Type B pancreatic cell (in vitro differentiated cells): ENCODE measurements around the gene ESRRA. TPM values are rescaled to one million over a fixed set of nuclear protein-coding genes. Genes with fewer than 3 reads are reported as not detected.

Source experiments
- DNase-seq: peaks from one replicate; pipeline ENCODE4 v3.0.0; 2021; ENCODE audit warnings: mixed read lengths; ENCODE audit not compliant: unreplicated experiment; ENCODE audit errors: extremely low spot score
- H3K27ac Mint-ChIP-seq: 2 replicates; pipeline ENCODE4 v1.8.0; 2021; ENCODE audit warnings: mild to moderate bottlenecking, mixed read lengths
- H3K27me3 Mint-ChIP-seq: 2 replicates; pipeline ENCODE4 v1.8.0; 2021; ENCODE audit warnings: mixed read lengths
- H3K36me3 Mint-ChIP-seq: 2 replicates; pipeline ENCODE4 v1.8.0; 2021; ENCODE audit warnings: mixed read lengths
- H3K4me1 Mint-ChIP-seq: one replicate; pipeline ENCODE4 v1.8.0; 2021; ENCODE audit warnings: mixed read lengths; ENCODE audit not compliant: unreplicated experiment
- H3K4me3 Mint-ChIP-seq: 2 replicates; pipeline ENCODE4 v1.8.0; 2021; ENCODE audit warnings: mild to moderate bottlenecking, mixed read lengths
- H3K9me3 Mint-ChIP-seq: 2 replicates; pipeline ENCODE4 v1.8.0; 2021; ENCODE audit warnings: mixed read lengths
- CTCF ChIP-seq: fragments of 200-600 bp; sonication (generic); conservative IDR thresholded peaks from 2 replicates; pipeline ENCODE4 v1.5.0; 2021; ENCODE audit warnings: antibody characterized with exemption, mild to moderate bottlenecking
- total RNA-seq: library from RNA; stranded (reverse); gene quantifications from 2 replicates; pipeline ENCODE4 v1.2.1, GENCODE V29; 2021; ENCODE audit warnings: low replicate concordance

The ESRRA gene
- total RNA-seq, 1 donor from 2014 or later = 41.7 TPM

DNA sequence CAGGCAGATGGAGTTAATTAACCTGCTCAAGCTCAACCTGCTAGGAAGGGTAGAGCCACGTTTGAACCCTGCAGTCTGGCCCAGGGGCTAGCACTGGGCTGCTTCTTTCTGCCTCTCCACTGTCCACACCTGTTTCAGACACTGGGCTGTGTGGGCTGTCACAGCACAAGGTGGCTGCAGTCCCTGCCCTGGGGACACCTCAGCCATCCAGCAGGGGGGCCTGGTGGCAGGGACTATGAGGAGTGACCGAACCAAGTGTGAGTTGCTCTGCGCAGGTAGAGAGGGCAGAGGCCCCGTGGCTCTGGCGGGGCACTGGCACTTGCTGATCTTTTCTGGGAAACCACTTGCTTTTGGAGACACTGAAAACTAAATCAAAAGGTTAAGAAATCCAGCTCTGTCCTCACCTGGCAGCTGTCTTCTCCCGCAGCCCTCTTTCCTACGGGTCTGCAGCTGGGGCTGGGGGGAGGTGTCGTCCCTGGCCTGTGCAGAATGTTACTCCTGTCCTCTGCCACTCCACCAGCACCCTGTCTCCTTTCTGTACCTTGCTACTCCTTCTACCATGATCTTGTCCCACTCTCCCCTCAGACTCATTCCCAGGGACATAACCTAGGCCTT lies 26.6 kb upstream of the ESRRA start:
- H3K27ac Mint-ChIP-seq = no peak overlapping the region
- DNase-seq = no peak
- peaks cover 4% of the 10 kb centered on the region for H3K4me1 Mint-ChIP-seq
- no peak overlapping the region for H3K4me3 Mint-ChIP-seq
- no peaks in the 10 kb centered on the region for H3K27me3 Mint-ChIP-seq
- no peaks in the 10 kb centered on the region for H3K9me3 Mint-ChIP-seq
- peaks cover 11% of the 10 kb centered on the region for H3K36me3 Mint-ChIP-seq
- TF ChIP-seq CTCF = no peak

GRCh38 chr11:64281957-64282770 lies 23.2 kb upstream of the ESRRA start:
- H3K27ac Mint-ChIP-seq = peak overlapping the region; percentile 36
- H3K4me1 Mint-ChIP-seq = peaks cover 12% of the 10 kb centered on the region
- no peak overlapping the region for H3K4me3 Mint-ChIP-seq
- H3K36me3 Mint-ChIP-seq = peaks cover 11% of the 10 kb centered on the region
- no peaks in the 10 kb centered on the region for H3K9me3 Mint-ChIP-seq
- no peaks in the 10 kb centered on the region for H3K27me3 Mint-ChIP-seq
- no peak for TF ChIP-seq CTCF
- no peak for DNase-seq

DNA sequence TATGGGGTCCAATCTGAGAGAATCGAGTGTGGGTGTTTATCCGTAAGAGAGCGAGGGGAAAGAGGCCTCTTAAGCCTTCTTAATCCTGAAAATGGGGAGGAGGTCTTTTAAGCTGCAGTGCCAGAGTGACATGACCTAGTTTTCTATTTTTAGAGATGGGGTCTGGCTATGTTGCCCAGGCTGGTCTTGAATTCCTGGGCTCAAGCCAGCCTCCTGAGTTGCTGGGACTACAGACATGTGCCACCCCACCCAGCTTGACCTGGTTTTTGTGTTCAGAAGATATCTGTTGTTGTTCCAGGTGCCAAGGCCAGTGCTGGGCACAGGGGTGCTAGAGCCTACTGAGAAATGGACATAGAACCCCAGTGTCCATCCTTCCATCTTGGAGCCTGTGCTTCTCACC lies 22.2 kb upstream of the ESRRA start:
- Mint-ChIP-seq H3K27ac (peak overlapping the region; percentile 88), H3K36me3 (peaks cover 11% of the 10 kb centered on the region), H3K4me3 (peak overlapping the region; percentile 87), H3K27me3 (no peaks in the 10 kb centered on the region), H3K9me3 (no peaks in the 10 kb centered on the region), H3K4me1 (peaks cover 13% of the 10 kb centered on the region)
- DNase-seq = no peak
- no peak for TF ChIP-seq CTCF

DNA sequence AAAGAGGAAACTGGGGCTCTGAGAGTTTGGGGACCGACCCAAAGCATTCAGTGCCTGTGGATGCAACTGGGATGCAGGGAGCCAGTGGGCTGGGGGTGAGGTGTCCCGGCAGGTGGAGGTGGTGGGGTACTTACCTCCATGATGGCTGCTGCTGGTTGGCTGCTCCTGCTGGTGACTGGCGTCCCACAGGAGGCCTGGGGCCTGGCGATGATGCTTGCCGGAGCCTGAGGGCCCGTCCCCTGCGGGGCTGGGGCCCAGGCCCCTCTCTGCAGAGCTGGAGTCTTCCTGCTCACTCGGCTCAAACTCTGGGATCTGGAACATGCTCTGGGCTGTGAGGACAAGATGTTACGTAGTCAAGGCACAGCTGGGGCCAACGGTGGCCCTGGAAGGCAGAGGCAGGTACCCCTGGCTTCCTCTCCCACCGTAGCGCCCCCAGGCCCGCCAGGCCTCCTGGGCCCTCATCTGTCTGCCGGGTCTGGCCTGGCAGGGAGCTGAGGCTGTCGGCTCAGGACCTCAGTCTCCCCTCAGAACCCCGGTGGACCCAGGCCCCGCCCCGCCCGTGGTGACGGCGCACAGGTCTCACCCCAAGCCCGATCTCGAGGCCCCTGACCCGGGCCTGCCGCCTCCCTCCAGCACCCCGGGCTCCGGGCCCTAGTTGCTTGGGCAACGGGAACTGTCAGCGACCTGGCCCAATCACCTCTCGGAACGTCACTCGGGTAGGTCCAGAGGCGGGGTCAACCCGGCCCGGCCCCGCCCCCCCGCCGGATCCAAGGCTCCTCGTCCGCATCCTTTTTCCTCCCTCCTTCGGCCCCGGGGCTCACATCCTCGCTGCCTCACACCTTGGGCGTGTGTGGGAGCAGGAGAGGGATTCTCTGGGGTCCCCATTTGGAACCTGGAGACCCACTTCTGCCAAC lies 21.0 kb upstream of the ESRRA start, which contains the start of gene BAD:
Gene BAD, minus strand, starts transcription at position 618 of the 914 bp plus-strand sequence. Its CDS starts 297 bp downstream, at position 321.
- H3K4me3 Mint-ChIP-seq = peak within 1 kb of the TSS; percentile 87
- peak; percentile 95 for DNase-seq
- peaks cover 13% of the 10 kb centered on the region for H3K4me1 Mint-ChIP-seq
- H3K27me3 Mint-ChIP-seq = peaks cover 4% of the 10 kb centered on the region
- H3K36me3 Mint-ChIP-seq = peaks cover 8% of the 10 kb centered on the region
- no peak for TF ChIP-seq CTCF
- no peaks in the 10 kb centered on the region for H3K9me3 Mint-ChIP-seq
- H3K27ac Mint-ChIP-seq = peak within 1 kb of the TSS; percentile 88
